GM21360 (cell line): ENCODE measurements around the gene TWF2.

Source experiments
- ATAC-seq: cut with Tn5 transposase; IDR thresholded peaks from one replicate; pipeline ENCODE4 v1.9.1; 2021; ENCODE audit warnings: mild to moderate bottlenecking, moderate library complexity; ENCODE audit not compliant: unreplicated experiment

The TWF2 gene

GRCh38 chr3:52184690-52185089 lies 54.3 kb downstream of the TWF2 start:
- ATAC-seq, result no peak

- no peak for ATAC-seq
These were observed 55.0 kb downstream of the TWF2 start for GRCh38 chr3:52183786-52184445.

- no peak for ATAC-seq
These were observed 56.3 kb downstream of the TWF2 start for GRCh38 chr3:52182691-52183090.

- no peak for ATAC-seq
These were observed 56.8 kb downstream of the TWF2 start for GRCh38 chr3:52182196-52182595.

- ATAC-seq, result no peak
These were observed 57.4 kb downstream of the TWF2 start for GRCh38 chr3:52181543-52181942.
